D341Med (cell line): ENCODE results near the gene TSR3.

Source experiments
- DNase-seq: peaks from one replicate; pipeline ENCODE4 v3.0.0; 2012; ENCODE audit warnings: low spot score

The TSR3 gene

DNA sequence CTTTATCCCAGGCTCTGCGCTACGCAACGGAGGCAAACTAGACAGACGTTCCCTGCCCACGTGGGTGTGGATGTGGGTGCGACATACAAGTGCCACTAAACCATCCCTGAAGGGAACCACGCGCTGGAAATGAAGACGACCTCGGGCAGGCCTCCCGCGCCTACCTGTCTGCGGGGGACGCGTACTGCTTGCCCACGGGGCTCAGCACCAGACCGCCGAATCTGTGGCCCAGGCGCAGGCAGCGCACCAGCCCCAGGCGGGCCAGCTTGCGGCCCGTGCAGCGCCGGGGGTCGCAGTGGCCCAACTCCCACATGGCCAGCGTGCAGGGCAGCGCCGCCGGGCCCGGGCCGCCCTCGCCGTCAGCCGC lies 480 bp downstream of the TSR3 start:
- DNase-seq, result no peak

GRCh38 chr16:1350691-1351090 lies 987 bp downstream of the TSR3 start:
- DNase-seq, result no peak

- DNase-seq, result no peak
Measured at GRCh38 chr16:1349951-1350350, 1.7 kb downstream of the TSR3 start.

GRCh38 chr16:1349351-1349750 lies 2.3 kb downstream of the TSR3 start:
- DNase-seq, result no peak

- no peak for DNase-seq
Measured at GRCh38 chr16:1348926-1349325, 2.8 kb downstream of the TSR3 start.

DNA sequence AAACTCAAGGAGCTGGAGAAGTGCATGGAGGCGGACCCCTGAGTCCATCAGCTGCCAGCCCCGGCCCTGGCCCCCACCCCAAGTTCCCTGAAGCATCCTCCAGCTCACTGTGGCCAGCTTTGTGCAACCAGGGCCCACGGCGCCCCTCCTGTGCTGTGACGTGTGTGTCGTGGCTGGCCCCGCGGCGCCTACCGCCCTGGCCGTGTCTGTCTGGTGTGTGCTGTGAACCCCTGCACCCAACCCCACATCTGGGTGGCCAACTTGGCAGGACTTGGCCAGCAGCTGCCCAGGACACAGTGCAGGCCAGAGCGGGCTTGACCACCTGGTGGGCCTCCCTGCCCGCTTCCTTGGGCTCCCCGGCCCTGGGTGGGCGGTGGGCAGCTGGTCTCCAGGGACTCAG lies 3.2 kb downstream of the TSR3 start:
- no peak for DNase-seq

- DNase-seq, result no peak
Measured at GRCh38 chr16:1347962-1348361, 3.7 kb downstream of the TSR3 start.

DNA sequence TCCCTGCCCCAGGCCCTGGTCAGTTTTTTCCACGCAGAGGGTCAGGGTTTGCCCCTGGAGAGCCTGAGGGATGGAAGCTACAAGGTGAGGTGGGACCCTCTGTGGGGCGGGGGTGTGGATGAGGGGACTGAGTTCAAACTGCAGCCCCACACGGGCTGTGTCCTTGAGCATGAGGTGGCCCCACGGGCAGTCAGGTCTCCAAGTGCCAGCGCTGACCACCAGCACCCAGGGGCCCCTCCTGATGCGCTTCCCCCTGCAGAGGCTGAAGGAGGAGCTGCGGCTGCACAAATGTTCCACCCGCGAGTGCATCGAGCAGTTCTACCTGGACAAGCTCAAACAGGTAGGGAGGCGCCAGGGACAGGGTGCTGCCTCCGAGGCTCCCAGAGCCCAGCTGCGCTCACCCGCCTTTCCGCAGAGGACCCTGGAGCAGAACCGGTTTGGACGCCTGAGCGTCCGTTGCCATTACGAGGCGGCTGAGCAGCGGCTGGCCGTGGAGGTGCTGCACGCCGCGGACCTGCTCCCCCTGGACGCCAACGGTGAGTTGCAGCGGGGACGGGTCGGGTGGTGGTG lies 4.3 kb downstream of the TSR3 start:
- DNase-seq, result no peak

- no peak for DNase-seq
Measured at GRCh38 chr16:1346422-1347285, 5.0 kb downstream of the TSR3 start.

DNA sequence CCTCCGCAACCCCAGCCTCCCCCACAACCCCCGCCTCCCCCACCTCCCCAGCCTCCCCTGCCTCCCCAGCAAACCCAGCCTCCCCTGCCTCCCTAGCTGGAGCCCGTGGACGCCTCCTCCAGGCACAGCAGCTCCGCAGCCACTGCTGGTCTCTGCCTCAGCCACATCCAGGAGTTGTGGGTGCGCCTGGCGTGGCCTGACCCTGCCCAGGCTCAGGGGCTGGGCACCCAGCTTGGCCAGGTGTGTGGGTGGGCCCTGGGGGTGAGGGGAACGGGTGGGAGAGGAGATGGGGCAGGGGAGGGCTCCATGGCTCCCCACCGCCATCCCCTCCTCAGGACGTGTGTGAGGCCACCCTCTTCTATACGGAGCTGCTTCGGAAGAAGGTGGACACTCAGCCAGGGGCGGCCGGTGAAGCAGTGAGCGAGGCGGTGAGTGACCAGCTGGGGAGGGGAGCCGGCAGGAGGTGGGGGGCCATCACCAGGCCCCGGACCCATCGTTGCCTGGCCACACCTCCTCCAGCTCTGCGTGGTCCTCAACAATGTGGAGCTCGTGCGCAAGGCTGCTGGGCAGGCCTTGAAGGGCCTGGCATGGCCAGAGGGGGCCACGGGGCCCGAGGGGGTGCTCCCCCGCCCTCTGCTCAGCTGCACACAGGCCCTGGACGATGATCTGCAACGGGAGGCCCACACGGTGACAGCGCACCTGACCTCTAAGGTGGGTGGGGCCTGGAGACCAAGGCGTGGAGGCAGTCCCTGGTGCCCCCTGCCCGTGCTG lies 5.8 kb downstream of the TSR3 start:
- DNase-seq, result no peak

- no peak for DNase-seq
Measured at GRCh38 chr16:1345087-1345486, 6.6 kb downstream of the TSR3 start.

GRCh38 chr16:1344499-1344898 lies 7.2 kb downstream of the TSR3 start:
- no peak for DNase-seq

GRCh38 chr16:1343428-1344242 lies 8.0 kb downstream of the TSR3 start:
- no peak for DNase-seq

DNA sequence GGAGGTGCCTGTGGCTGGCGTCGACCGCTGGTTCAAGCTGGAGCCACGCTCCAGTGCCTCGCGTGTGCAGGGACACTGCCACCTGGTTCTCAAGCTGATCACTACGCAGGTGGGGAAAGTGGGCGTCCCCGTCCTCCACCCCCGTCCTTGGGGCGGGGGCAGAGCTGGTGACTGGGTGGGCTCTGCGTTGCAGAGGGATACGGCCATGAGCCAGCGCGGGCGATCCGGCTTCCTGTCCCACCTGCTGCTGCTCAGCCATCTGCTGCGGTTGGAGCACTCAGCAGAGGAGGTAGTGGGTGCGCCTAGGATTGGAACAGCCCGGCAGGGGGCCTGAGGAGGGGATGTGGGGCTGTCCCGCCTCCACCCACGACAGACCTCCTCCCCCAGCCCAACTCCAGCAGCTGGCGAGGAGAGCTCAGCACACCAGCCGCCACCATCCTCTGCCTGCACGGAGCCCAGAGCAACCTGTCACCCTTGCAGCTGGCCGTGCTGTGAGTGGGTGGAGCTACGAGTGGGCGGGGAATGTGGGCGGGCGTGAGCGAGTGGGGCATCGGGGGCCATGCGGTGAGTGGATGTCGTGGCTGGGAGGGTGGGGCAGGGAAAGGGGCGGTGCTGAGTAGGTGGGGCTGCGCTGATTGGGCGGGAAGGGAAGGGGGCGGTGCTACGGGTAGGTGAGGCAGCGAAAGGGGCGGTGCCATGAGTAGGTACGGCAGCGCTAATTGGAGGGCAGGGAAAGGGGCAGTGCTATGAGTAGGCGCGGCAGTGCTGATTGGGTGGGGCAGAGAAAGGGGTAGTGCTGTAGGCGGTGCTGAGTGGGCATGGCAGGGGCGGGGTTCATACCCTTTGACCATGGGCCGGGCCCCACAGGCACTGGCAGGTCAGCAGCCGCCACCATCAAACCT lies 8.9 kb downstream of the TSR3 start:
- DNase-seq, result peak; percentile 99

DNA sequence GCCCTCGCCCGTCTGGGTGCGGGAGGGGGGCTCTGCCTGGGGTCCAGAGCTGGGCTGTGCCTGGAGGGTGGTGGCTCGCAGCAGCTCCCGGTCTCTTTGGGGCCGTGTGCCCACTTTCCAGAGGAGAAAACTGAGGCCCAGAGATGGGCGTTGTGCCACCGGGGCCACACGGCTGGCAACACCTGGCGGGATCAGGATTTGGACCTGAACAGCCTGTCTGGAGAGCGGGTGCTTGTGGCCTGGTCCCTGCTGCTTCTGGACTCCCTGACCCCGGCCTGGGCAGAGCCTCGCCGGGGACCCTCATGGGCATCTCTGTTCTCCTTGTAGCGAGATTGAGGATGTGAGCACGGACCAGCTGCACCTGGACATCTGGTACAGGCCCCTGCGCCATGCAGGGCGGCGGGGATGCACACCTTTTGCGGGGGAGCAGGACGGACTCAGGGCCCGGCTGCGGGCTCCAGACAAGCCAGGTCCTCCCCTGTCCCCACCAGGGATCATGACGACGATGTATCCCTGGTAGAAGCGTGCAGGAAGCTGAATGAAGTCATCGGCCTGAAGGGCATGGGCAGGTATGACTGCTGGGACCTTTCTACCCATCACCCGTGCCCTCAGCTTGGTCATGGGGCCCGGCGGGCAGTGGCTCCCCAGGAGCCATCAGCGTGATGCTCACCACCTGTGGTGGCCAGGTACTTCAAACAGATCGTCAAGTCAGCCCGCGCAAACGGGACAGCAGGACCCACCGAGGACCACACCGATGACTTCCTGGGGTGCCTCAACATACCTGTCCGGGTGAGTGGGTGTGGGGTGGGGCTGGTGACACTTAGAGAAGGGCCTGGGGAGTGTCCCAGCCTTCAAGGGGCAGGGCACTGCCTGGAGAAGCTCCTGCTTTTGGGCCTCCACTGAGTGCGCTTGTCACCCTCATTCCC lies 9.9 kb downstream of the TSR3 start:
- no peak for DNase-seq

- DNase-seq, result no peak
Measured at GRCh38 chr16:1340730-1341494, 10.8 kb downstream of the TSR3 start.

- DNase-seq, result no peak
Measured at GRCh38 chr16:1338855-1339675, 12.6 kb downstream of the TSR3 start.

DNA sequence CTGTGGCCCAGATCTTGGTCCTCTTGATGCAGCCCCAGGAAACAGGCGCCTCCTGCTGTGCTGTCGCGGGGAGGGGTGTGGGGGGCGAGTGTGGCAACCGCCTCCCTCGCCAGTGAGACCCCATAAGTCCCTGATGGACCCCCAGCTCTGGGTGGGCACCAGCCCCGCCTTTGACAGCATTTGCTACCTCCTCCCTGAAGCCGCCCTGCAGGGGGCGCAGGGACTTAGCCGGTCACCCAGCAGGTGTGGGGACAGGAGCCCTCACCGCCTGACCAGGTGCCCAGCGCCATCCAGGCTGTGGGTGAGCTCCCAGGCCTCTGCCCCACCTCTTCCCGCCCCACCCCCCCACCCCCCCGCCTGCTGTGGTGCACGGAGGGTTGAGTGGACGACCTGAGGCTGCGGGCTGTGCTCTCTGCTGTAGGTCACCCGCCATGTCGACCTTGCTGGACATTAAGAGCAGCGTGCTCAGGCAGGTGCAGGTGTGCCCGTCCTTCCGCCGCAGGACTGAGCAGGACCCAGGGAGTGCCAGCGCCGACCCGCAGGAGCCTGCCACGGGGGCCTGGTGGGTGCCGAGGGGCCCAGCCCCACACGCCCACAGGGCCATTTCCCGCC lies 13.5 kb downstream of the TSR3 start:
- peak; percentile 72 for DNase-seq
